ENCODE data around the gene CD101. TPM values are rescaled to one million over a fixed set of nuclear protein-coding genes. Genes with fewer than 3 reads are reported as not detected.

CD101 gene
- total and polyA plus RNA-seq, 10 donors, result 1.0 to 15.9 (median 6.8) TPM

GRCh38 chr1:117013309-117013858 is 11.8 kb downstream of the CD101 start:
- Histone ChIP-seq H3K27ac (no peak overlapping the region), H3K4me1 (peaks cover 0 to 17% (median 7%) of the 10 kb centered on the region in 6 donors), H3K4me3 (no peak overlapping the region), H3K27me3 (replicated peaks in 1 of 7) (no peaks in the 10 kb centered on the region), H3K36me3 (peaks cover 0 to 20% (median 0%) of the 10 kb centered on the region in 6 donors), H3K9me3 (no peaks in the 10 kb centered on the region)
- DNase-seq, result no peak
- intact Hi-C loops (cut with DNase I; ENCODE audit: low total_unique reads), result no loop called here
- no peak for TF ChIP-seq POLR2A (IDR thresholded peaks at IDR 0.05)
- TF ChIP-seq POLR2AphosphoS5 (IDR thresholded peaks at IDR 0.05), result no peak
- no peak for TF ChIP-seq CTCF (IDR thresholded peaks at IDR 0.05 in 8 of 11, conservative IDR thresholded peaks at IDR 0.05 in 3 of 11)
- 86 to 95% (median 90%) methylated on average over 5 of the region's 5 CpGs for WGBS, 5 donors

GRCh38 chr1:117014209-117014608 is 12.6 kb downstream of the CD101 start:
- DNase-seq, result no peak
- no peaks in the 10 kb centered on the region for H3K9me3 ChIP-seq
- peaks cover 0 to 25% (median 0%) of the 10 kb centered on the region in 6 donors for H3K36me3 ChIP-seq
- H3K27me3 ChIP-seq (replicated peaks in 1 of 7), result no peaks in the 10 kb centered on the region
- TF ChIP-seq CTCF (IDR thresholded peaks at IDR 0.05 in 8 of 11, conservative IDR thresholded peaks at IDR 0.05 in 3 of 11) (no peak), POLR2AphosphoS5 (IDR thresholded peaks at IDR 0.05) (no peak), POLR2A (IDR thresholded peaks at IDR 0.05) (no peak)
- 85 to 93% (median 91%) methylated on average over 5 of the region's 5 CpGs for WGBS, 5 donors
- no peak overlapping the region for H3K27ac ChIP-seq
- no peak overlapping the region for H3K4me3 ChIP-seq
- intact Hi-C loops (cut with DNase I; ENCODE audit: low total_unique reads), result no loop called here
- peaks cover 0 to 9% (median 1%) of the 10 kb centered on the region in 6 donors for H3K4me1 ChIP-seq

- Histone ChIP-seq H3K27me3 (replicated peaks in 1 of 7) (no peaks in the 10 kb centered on the region), H3K4me1 (no peaks in the 10 kb centered on the region), H3K4me3 (no peak overlapping the region), H3K36me3 (peaks cover 0 to 20% (median 0%) of the 10 kb centered on the region in 6 donors), H3K9me3 (no peaks in the 10 kb centered on the region), H3K27ac (no peak overlapping the region)
- 85 to 96% (median 87%) methylated on average over 3 of the region's 3 CpGs for WGBS, 5 donors
- DNase-seq, result no peak
- intact Hi-C loops (cut with DNase I; ENCODE audit: low total_unique reads), result no loop called here
- TF ChIP-seq POLR2A (IDR thresholded peaks at IDR 0.05), result no peak
- no peak for TF ChIP-seq CTCF (IDR thresholded peaks at IDR 0.05 in 8 of 11, conservative IDR thresholded peaks at IDR 0.05 in 3 of 11)
- TF ChIP-seq POLR2AphosphoS5 (IDR thresholded peaks at IDR 0.05), result no peak
Measured at GRCh38 chr1:117015724-117016123, 14.2 kb downstream of the CD101 start.

GRCh38 chr1:117017062-117017461 is 15.5 kb downstream of the CD101 start:
- WGBS, 5 donors, result 67 to 82% (median 75%) methylated on average over 4 of the region's 4 CpGs
- Histone ChIP-seq H3K9me3 (no peaks in the 10 kb centered on the region), H3K4me1 (no peaks in the 10 kb centered on the region), H3K27me3 (replicated peaks in 1 of 7) (no peaks in the 10 kb centered on the region), H3K36me3 (peaks cover 0 to 10% (median 0%) of the 10 kb centered on the region in 6 donors), H3K27ac (no peak overlapping the region), H3K4me3 (no peak overlapping the region)
- intact Hi-C loops (cut with DNase I; ENCODE audit: low total_unique reads), result no loop called here
- DNase-seq, result no peak
- TF ChIP-seq POLR2A (IDR thresholded peaks at IDR 0.05) (no peak), CTCF (IDR thresholded peaks at IDR 0.05 in 8 of 11, conservative IDR thresholded peaks at IDR 0.05 in 3 of 11) (no peak), POLR2AphosphoS5 (IDR thresholded peaks at IDR 0.05) (no peak)

All from spleen (tissue), 11 donors.